ENCODE results near the gene ZNF226. TPM values are rescaled to one million over a fixed set of nuclear protein-coding genes. Genes with fewer than 3 reads are reported as not detected.

The ZNF226 gene
- total RNA-seq, 6 donors from 2014 or later: 6.8 to 25.8 (median 14.4) TPM

GRCh38 chr19:44176590-44176989 lies 11.7 kb downstream of the ZNF226 start:
- TF ChIP-seq CTCF (IDR thresholded peaks at IDR 0.05): no peak
- TF ChIP-seq EP300 (IDR thresholded peaks at IDR 0.05): no peak
- TF ChIP-seq POLR2A (IDR thresholded peaks at IDR 0.05): no peak
- no peak for TF ChIP-seq POLR2AphosphoS5 (IDR thresholded peaks at IDR 0.05)
- Histone ChIP-seq H3K27ac (no peak overlapping the region), H3K4me1 (no peaks in the 10 kb centered on the region), H3K36me3 (peaks cover 46 to 58% (median 55%) of the 10 kb centered on the region in 4 donors), H3K9me3 (peaks cover 79 to 100% (median 94%) of the 10 kb centered on the region in 4 donors), H3K4me3 (no peak overlapping the region), H3K27me3 (no peaks in the 10 kb centered on the region)
- no peak for ATAC-seq (ENCODE audit: low FRiP score in 2 of 2)
- 91 to 97% methylated on average over 3 of the region's 3 CpGs for WGBS, 2 donors
- DNase-seq: no peak

- ATAC-seq (ENCODE audit: low FRiP score in 2 of 2): no peak
- TF ChIP-seq POLR2AphosphoS5 (IDR thresholded peaks at IDR 0.05): no peak
- no peak for DNase-seq
These were observed 16.1 kb downstream of the ZNF226 start for GRCh38 chr19:44180968-44181367.

GRCh38 chr19:44182145-44182544 lies 17.2 kb downstream of the ZNF226 start:
- no peaks in the 10 kb centered on the region for H3K4me1 ChIP-seq
- no peak for ATAC-seq (ENCODE audit: low FRiP score in 2 of 2)
- H3K9me3 ChIP-seq: peaks cover 34 to 91% (median 60%) of the 10 kb centered on the region in 4 donors

More at GRCh38 chr19:44180968-44181367, 16.1 kb downstream of the ZNF226 start:
- Histone ChIP-seq H3K4me1 (no peaks in the 10 kb centered on the region), H3K9me3 (peaks cover 43 to 94% (median 71%) of the 10 kb centered on the region in 4 donors), H3K27me3 (no peaks in the 10 kb centered on the region), H3K36me3 (peaks cover 5 to 14% (median 11%) of the 10 kb centered on the region in 4 donors), H3K27ac (no peak overlapping the region), H3K4me3 (no peak overlapping the region)

GRCh38 chr19:44190020-44190419 lies 25.1 kb downstream of the ZNF226 start:
- no peaks in the 10 kb centered on the region for H3K4me1 ChIP-seq
- WGBS, 2 donors: 97 to 99% methylated on average over 6 of the region's 6 CpGs

More at GRCh38 chr19:44182145-44182544, 17.2 kb downstream of the ZNF226 start:
- H3K27me3 ChIP-seq: no peaks in the 10 kb centered on the region
- peaks cover 0 to 2% (median under 1%) of the 10 kb centered on the region in 4 donors for H3K36me3 ChIP-seq
- TF ChIP-seq CTCF (IDR thresholded peaks at IDR 0.05) (no peak), POLR2A (IDR thresholded peaks at IDR 0.05) (no peak), POLR2AphosphoS5 (IDR thresholded peaks at IDR 0.05) (no peak)
- 86 to 93% methylated on average over 10 of the region's 10 CpGs for WGBS, 2 donors
- H3K27ac ChIP-seq: no peak overlapping the region
- H3K4me3 ChIP-seq: no peak overlapping the region
- peak in 1 of 2 donors; percentile 24 for DNase-seq

GRCh38 chr19:44192127-44192526 lies 27.2 kb downstream of the ZNF226 start:
- DNase-seq: no peak
- Histone ChIP-seq H3K27me3 (no peaks in the 10 kb centered on the region), H3K9me3 (peaks cover 9 to 47% (median 21%) of the 10 kb centered on the region in 4 donors), H3K4me3 (no peak overlapping the region), H3K36me3 (no peaks in the 10 kb centered on the region), H3K4me1 (no peaks in the 10 kb centered on the region), H3K27ac (no peak overlapping the region)
- 71 to 77% methylated on average over 5 of the region's 5 CpGs for WGBS, 2 donors
- ATAC-seq (ENCODE audit: low FRiP score in 2 of 2): no peak
- no peak for TF ChIP-seq POLR2AphosphoS5 (IDR thresholded peaks at IDR 0.05)
- TF ChIP-seq EP300 (IDR thresholded peaks at IDR 0.05): no peak
- TF ChIP-seq CTCF (IDR thresholded peaks at IDR 0.05): no peak
- TF ChIP-seq POLR2A (IDR thresholded peaks at IDR 0.05): no peak

More at GRCh38 chr19:44190020-44190419, 25.1 kb downstream of the ZNF226 start:
- TF ChIP-seq CTCF (IDR thresholded peaks at IDR 0.05): no peak
- TF ChIP-seq POLR2A (IDR thresholded peaks at IDR 0.05): no peak
- no peak for TF ChIP-seq EP300 (IDR thresholded peaks at IDR 0.05)
- no peak for TF ChIP-seq POLR2AphosphoS5 (IDR thresholded peaks at IDR 0.05)
- Histone ChIP-seq H3K36me3 (no peaks in the 10 kb centered on the region), H3K4me3 (no peak overlapping the region), H3K27ac (no peak overlapping the region), H3K9me3 (peaks cover 12 to 50% (median 18%) of the 10 kb centered on the region in 4 donors), H3K27me3 (no peaks in the 10 kb centered on the region)
- DNase-seq (no peak), ATAC-seq (ENCODE audit: low FRiP score in 2 of 2) (no peak)

Data from upper lobe of left lung (tissue), 6 donors.